SK-N-DZ (cell line): Measurements from ENCODE around the gene YIPF6.
"Not testable (repeated sequence)": the region's sequence is repeated elsewhere in the genome, so short reads cannot be mapped to it uniquely, and the experiment has no call there.

ENCODE experiments used
- DNase-seq: peaks from one replicate; pipeline ENCODE4 v3.0.0-alpha.2; 2015; ENCODE audit warnings: low spot score

YIPF6 gene

DNA sequence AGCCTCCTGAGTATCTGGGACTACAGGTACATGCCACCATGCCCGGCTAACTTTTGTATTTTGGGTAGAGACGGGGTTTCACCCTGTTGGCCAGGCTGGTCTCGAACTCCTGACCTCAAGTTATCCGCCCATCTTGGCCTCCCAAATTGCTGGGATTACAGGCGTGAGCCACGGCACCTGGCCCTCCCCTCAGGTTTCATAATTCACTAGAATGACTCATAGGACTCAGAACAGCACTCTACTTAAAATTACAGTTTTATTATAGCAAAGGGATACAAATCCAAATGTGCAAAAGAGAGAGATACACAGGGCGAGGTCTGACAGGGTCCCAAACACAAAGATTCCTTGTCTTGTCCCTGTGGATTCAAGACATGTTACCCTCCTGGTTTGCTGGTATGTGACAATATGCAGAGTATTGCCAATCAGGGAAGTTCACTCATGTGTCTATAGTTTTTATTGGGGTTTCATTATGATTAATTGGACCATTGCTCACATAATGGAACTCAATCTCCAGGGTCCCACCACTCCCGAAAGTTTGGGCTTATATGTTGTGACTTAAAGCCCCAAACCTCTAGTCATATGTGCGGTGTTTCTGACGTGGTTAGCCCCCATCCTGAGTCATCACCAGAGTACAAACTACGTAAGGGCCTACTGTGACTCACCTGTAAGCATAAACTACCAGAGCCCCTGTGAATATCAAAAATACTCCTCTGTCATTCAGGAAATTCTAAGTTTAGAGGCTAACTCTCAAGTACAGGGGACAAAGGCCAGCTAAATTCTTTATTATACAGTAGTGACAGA is 5.2 kb downstream of the YIPF6 start:
- no peak for DNase-seq

DNA sequence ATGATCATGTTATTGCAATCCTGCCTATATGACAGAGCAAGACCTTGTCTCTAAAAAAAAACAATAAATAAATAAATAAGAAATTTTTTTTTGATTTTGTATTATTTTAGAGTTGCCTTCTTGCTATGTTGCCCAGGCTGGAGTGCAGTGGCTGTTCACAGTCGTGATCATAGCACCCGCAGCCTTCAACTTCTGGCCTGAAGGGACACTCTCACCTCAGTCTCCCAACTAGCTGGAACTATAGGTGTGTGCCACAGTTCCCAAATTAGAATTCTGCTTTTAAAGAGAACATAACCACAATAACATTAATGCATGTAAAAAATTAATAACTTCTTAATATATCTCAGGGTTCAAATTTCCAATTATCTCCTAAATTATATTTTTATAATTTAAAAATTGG is 7.8 kb downstream of the YIPF6 start:
- DNase-seq = no peak

DNA sequence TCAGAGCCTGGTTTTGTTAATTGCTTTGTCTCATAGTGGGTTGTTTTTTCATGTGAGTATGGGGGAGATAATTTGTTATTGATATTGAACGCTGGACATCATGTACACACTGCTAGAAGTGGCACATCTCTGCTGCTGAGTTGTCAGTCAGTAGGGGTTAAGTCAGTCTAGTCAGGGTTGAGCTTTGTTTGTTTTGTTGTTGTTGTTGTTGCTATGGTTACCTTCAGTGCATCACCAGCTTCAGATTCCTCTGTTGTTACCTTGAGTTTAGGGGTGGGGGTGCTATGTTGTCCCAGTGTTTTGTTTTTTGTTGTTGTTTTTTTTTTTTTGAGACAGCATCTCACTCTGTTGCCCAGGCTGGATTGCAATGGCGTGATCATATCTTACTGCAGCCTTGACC is 9.9 kb downstream of the YIPF6 start:
- DNase-seq = no peak

DNA sequence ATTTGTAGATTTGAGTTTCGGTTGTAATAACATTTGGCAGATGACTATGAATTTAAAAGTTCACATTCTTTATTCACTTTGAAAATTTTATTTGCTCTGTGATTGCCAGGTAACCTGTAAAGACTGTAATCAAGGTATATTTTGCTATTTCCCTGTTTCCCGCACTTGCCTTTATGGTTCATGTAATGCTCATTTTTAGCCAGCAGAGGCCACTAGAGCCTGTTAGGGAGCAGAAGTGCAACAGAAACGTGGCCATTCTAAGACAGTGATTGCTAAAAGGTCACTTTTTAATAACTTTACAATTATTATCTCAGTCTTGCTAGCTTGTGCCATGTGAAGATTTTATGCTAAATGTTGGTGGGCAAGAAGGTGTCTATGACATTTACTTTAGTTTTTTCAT is 12.4 kb downstream of the YIPF6 start:
- DNase-seq = peak; percentile 27

DNA sequence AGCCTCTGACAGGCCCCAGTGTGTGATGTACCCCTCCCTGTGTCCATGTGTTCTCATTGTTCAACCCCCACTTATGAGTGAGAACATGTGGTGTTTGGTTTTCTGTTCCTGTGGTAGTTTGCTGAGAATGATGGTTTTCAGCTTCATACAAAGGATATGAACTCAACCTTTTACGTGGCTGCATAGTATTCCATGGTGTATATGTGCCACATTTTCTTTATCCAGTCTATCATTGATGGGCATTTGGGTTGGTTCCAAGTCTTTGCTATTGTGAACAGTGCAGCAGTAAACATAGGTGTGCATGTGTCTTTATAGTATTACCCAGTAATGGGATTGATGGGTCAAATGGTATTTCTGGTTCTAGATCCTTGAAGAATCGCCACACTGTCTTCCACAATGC is 25.8 kb downstream of the YIPF6 start:
- not testable (repeated sequence) for DNase-seq

DNA sequence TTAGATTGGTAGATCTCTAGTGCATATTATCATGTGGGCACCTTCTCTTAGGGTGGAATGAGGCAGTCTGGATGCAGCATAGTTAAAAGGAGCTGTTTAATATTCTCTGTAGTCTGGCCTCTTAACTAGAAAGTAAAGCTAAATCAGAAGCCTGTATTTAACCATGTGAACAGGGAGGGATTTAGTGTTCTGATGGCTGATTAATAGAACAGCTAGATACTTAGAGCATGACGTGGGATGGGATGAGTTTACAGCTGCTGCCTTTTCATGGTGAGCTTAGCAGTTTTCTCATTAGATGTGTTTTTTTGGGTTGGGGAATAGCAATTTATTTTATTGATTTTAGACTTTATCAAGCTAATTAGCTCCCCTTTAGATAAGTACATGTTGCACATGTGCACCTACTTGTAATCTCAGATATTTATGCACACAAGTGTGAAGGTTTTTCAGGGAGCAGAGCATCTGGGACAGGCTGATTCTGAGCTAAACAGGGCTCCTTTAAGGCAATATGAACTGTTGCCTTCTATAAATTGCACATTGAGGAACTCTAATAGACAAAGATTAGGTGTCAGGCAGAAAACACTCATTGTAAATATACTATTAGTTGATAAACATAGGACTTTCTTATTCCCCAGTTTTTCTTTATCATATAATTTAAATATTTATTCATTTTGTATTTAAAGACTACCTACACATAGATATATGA is 34.1 kb downstream of the YIPF6 start:
- DNase-seq = no peak

DNA sequence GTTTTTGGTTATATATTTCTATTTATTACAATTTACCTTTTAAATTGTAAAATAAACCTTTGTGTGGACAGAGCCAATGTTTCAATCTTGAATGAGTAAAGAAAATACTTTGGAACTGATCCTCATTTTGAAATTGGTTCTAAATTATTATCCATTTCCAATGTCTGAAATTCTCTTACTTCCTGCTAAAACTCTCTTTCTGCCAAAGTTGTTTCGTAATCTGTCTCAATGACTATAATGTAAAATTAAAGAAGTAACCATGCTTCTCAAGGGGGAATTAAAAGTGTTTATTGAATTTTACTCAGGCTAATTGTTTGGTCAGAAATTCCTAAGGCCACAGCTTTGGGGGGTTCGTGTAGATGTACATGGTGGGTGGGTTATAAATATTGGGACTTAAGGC is 34.8 kb downstream of the YIPF6 start:
- no peak for DNase-seq

DNA sequence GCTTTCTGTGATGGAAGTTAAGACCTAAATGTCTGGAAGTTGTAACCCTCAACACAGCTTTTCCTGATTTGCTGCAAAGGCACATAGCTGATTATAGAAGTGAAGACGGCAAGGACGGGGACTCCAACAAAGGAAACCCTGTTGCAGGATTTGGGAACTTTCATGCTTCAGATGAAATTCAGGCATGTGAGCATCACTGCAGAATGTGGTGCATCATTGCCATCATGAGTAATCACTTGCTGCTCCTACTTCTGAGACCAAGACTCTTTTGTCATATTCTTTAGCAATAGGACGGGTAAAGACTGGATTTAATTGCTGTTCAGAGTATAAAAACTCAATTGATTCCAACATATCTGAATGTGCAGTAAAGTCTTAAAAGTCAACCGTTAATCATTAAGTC is 35.8 kb downstream of the YIPF6 start:
- no peak for DNase-seq

DNA sequence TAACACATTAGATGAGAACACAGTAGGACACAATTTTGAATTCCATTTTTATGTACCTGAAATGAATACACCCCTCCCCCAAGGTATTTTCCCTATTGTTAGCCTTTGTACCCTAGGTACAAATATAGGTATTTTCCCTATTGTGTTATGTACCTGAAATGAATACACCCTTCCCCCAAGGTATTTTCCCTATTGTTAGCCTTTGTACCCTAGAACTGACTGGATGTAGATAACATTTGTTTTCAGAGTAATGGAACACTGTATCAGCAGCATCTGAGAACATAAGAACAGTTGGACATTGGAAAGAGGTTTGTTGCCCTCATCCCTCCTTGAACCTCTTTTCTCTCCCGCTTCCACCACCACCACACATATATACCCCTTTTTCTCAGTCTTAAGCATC is 37.6 kb downstream of the YIPF6 start:
- no peak for DNase-seq

DNA sequence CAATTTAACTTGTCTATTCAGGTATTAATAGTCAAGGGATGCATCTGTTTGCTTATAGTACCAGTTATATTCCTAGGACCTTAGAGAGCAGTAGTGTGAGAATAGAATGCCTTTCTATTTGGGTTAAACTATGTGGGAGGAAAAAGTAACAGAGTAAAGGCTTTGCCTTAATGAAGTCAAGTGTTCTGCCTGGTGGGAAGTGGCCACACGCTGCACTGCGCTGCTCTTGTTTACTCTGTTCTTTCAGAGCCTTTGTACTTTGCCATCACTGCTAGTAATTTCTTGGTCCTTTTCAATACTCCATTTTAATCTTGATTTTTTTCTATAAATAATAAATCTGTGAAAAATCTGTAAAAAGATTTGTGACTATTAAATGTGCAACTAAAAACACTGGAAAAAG is 38.0 kb downstream of the YIPF6 start:
- no peak for DNase-seq

DNA sequence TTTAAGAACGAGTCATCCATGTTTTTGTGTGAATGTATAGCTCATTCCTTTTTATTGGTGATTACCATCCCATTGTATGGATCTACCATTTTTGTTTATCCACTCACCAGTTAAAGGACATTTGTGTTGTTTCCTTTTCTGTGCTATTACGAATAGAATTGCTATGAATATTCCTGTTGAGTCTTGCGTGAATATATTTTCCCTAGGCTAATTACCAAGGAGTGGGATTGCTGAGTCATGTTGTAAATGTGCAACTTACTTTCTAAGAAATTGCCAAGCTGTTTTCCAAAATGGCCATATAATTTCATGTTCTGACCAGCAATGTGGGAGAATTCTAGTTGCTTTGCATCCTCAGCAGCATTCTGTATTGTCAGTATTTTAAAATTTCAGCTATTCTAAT is 51.3 kb downstream of the YIPF6 start:
- no peak for DNase-seq

DNA sequence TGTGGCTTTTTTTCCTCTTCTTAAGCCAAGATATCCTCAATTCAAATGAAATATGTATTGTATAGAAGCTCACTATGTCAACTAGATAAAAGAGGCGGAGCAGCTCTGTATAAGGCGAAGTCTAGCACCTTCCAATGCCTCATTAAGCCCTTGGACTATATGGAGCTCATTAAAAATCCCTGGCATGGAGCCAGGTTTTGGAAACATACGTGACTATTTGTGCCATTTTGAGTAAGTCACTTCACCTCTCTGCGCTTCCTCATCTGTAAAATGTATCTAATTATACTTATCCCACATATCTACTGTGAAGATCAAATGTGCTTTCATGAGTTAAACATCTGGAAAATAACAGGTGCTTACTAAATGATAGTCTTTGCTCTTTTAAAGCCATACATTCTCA is 57.2 kb downstream of the YIPF6 start:
- DNase-seq = no peak

DNA sequence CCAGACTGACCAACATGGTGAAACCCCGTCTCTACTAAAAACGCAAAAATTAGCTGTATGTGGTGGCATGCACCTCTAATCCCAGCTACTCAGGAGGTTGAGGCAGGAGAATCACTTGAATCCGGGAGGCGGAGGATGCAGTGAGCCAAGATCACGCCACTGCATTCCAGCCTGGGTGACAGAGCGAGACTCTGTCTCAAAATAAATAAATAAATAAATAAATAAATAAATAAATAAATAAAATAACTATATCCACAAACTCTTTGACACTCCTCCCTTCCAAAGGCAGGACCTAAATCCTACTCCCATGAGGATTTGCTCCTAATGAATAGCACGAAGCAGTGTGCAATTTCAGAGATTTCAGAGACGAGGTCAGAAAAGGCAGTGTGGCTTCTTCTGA is 58.3 kb downstream of the YIPF6 start:
- DNase-seq = not testable (repeated sequence)

DNA sequence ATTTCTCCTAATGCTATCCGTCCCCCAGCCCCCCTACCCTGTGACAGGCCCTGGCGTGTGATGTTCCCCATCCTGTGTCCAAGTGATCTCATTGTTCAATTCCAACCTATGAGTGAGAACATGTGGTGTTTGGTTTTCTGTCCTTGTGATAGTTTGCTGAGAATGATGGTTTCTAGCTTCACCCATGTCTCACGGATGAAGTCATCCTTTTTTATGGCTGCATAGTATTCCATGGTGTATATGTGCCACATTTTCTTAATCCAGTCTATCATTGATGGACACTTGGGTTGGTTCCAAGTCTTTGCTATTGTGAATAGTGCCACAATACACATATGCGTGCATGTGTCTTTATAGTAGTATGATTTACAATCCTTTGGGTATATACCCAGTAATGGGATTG is 61.1 kb downstream of the YIPF6 start:
- DNase-seq = not testable (repeated sequence)

DNA sequence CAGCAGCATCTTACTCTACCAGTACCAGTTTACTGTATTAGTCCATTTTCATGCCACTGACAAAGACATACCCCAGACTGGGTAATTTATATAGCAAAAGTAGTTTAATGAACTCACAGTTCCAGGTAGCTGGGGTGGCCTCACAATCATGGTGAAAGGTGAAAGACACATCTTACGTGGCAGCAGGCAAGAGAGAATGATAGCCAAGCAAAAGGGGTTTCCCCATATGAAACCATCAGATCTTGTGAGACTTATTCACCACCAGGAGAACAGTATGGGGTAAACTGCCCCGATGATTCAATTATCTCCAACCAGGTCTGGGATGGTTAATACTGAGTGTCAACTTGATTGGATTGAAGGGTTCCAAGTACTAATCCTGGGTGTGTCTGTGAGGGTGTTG is 69.3 kb downstream of the YIPF6 start:
- no peak for DNase-seq

DNA sequence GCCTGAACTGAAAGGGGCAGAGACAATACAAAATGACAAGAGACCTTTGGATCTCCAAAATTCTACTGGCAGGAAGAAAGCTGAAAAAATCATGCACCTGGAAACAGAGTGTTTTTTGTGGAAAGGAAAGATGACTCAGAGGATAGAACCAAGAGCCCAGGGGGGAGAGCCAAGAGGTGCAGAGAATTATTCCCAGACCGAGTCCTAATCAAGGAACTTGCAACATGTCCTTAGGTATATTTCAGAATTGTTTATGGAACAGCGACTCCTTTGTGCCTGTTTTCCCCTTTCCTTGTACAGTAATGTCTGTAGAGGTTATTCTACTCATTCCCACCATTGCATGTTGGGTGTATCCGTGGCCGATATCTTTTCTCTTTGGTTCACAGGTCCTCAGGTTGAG is 71.7 kb downstream of the YIPF6 start:
- no peak for DNase-seq

DNA sequence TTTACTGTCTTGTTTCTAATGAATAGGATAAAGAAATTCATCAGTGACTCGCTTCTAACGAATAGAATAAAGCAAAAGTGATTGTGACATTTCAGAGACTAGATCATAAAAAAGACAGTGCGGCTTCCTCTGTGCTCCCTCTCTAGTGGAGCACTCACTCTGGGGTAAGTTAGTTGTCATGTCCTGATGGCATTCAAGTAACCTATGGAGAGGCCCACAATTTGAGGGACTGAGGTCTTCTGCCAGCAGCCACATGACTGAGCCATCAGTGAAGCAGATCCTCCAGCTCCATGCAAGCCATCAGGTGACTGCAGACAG is 72.4 kb downstream of the YIPF6 start:
- DNase-seq = no peak

DNA sequence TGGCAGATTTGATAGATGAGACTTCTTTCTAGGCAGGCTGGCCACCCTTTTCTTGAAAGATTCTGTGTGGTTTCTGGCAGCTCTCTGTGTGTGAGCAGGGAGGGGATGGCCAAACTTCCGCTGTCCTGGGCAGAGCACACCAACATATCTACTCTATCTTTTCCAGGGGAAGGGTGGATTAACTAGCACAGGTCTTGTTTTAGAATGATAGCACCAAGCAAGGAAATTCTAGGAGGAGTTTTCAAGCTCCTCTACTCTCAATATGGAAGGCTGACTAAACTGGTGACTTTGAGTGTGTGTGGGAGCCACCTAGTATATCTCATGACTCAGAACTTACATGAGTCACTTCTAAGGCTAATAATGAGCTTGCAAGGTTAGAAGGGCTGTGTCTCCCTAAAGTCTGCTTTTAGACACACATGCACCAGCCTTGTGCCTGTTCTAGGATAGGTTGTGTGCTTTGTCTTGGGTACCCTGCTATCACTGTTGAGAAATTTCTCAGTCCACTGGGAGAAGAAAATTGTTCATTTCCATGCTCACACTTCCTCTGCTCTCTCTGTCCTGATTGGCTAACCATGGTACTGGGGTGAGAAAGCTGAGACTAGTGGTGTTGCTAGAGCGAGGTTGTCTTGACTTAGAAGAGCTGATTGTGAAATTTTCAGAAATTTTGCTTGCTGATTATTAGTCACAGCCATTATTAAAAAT is 72.9 kb downstream of the YIPF6 start:
- DNase-seq = no peak

DNA sequence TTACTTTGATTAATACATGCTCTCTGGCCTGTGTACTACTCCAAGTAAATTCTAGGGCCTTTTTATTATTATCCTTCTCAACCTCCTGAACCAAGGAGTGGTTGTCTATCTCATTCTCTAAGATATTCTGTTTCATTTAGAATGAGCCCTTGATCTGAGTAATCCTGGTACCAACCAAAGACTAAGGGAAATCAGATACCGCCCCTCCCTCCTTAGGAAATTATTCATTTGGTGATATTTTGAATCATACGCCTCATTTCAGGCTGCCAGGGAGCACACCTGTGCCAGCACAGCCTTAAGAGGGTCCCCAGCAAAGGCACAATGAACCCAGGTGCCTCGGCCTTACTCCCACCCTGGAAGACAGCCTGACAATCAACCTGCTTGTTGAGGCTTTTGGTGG is 75.4 kb downstream of the YIPF6 start:
- DNase-seq = no peak

DNA sequence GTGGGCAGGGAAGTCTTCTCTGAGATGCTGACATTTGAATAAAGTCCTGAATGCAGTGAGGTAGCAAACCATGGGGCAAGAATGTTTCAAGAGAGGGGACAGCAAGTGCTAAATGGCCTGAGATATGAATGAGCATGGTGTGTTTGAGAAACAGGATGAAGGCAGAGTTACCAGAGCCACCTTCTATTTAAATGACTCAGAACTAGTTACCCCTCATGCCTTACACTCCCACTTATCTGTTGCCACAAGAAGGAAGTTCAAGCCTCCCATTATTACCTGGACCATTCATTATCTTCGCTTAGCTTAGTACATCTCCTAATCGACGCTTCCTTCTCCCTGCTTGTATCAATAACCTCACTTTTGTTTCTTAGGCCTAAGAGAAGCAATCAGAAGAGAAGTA is 81.0 kb downstream of the YIPF6 start:
- DNase-seq = no peak

DNA sequence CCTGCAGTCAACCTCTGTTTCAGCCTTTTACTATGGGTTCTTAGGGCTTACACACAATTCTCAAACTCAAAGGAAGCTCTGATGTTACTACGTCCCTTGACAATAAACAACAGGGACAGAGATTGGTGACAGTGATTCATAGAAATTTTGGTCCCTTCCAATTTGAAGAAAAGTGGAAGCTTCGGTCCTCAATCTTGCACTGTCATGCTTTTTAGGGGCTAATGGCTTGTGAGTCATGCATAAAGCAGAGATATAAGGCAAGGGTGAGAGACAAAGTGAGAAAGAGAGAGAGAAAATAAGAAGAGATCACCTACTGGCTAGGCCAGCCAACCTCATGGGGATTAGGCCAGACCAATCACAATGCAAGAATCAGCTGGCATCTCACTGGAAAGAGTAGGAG is 85.4 kb downstream of the YIPF6 start:
- DNase-seq = no peak
